NB4 (cell line): ENCODE measurements around the gene STX18.
A peak's percentile ranks its signal among the peaks of the same experiment; 100 is the strongest.

ENCODE experiments used
- DNase-seq: peaks from one replicate; pipeline ENCODE4 v3.0.0; 2010; ENCODE audit warnings: low read depth
- H3K4me3 ChIP-seq: one replicate; pipeline ENCODE4 v1.5.1; 2011; ENCODE audit warnings: mild to moderate bottlenecking, low read depth, low read length, moderate library complexity
- CTCF ChIP-seq: IDR thresholded peaks from one replicate; pipeline ENCODE4 v1.5.1; 2012; ENCODE audit warnings: low read depth, low read length
- MAX ChIP-seq: IDR thresholded peaks from 2 replicates; pipeline ENCODE4 v1.6.1; 2011; ENCODE audit warnings: low read depth, low read length
- MYC ChIP-seq: IDR thresholded peaks from 2 replicates; pipeline ENCODE4 v1.6.1; 2011; ENCODE audit warnings: low read depth, low read length
- POLR2A ChIP-seq: IDR thresholded peaks from 2 replicates; pipeline ENCODE4 v1.6.1; 2011; ENCODE audit warnings: mild to moderate bottlenecking; ENCODE audit not compliant: insufficient read length; ENCODE audit errors: extremely low read depth

Gene STX18

GRCh38 chr4:4488405-4489404 is 53.1 kb downstream of the STX18 start:
- TF ChIP-seq MYC (no peak), CTCF (peak; percentile 97), POLR2A (no peak), MAX (no peak)
- peak; percentile 83 for DNase-seq
- H3K4me3 ChIP-seq: no peak overlapping the region

GRCh38 chr4:4486969-4487368 is 54.9 kb downstream of the STX18 start:
- DNase-seq: no peak
- H3K4me3 ChIP-seq: no peak overlapping the region
- no peak for TF ChIP-seq MAX
- TF ChIP-seq CTCF: no peak
- no peak for TF ChIP-seq MYC
- no peak for TF ChIP-seq POLR2A

DNA sequence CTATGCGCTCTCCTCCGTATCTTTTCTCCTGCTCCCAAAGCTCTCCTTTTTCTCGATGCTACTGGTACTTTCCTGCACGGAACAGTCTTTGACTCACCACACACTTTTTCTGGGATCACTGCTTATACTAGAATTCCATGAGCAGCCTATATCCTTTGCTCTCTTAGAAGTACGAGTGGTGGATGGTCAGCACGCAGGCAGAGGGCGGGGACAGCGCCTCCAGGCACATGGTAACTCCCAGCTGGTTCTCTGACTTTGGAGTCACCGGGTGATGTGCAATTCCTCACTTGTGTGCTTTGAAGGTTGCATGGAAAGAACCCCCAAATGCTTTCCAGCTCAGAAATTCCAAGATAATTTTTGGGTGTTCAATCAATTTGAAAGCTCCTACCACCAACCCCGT is 56.0 kb downstream of the STX18 start:
- no peak for DNase-seq
- no peak overlapping the region for H3K4me3 ChIP-seq
- no peak for TF ChIP-seq MAX
- TF ChIP-seq CTCF: no peak
- TF ChIP-seq POLR2A: no peak
- no peak for TF ChIP-seq MYC

GRCh38 chr4:4481399-4481994 is 60.4 kb downstream of the STX18 start:
- no peak overlapping the region for H3K4me3 ChIP-seq
- no peak for DNase-seq
- TF ChIP-seq POLR2A: no peak
- no peak for TF ChIP-seq MYC
- no peak for TF ChIP-seq MAX
- TF ChIP-seq CTCF: no peak

GRCh38 chr4:4480685-4481398 is 61.0 kb downstream of the STX18 start:
- TF ChIP-seq CTCF (peak; percentile 20), MYC (no peak), MAX (no peak), POLR2A (no peak)
- no peak overlapping the region for H3K4me3 ChIP-seq
- DNase-seq: peak; percentile 13
